GM19452 (cell line): Measurements from ENCODE around the gene HSP90AB1.

Experiments
- ATAC-seq: cut with Tn5 transposase; IDR thresholded peaks from one replicate; pipeline ENCODE4 v1.9.1; 2021; ENCODE audit not compliant: unreplicated experiment

The HSP90AB1 gene

DNA sequence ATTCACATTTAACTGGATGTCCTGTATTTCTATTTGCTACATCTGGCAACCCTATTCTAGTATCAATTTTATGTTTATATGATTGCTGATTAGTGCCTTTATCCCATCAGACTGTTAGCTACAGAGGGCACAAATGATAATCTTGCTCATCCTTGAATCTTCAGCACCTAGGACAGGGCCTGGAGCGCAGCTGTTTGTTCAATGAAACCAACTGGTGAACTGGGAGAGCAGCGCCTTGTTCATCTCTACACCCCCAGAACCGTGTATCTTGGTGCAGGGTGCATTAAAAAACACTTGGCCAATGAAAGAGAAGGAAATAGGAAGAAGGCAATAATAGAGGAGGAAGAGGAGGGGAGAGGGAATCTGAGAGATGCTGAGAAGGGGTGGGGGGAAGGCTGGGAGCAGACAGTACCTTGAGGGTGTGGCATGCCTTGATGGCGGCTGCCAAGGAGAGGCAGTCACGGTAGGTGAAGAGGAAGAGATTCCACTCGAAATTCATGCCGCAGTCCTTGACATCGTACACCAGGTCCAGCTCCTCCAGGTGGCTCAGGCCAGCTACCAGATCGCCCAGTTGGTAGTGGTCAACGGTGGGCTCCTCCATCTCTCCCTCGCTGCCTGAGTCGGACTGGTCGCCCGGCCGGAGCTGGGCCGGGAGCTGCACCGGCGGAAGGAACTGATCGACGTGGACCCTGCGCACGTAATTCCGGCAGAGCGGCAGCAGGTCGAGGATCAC lies 38.8 kb downstream of the HSP90AB1 start:
- ATAC-seq: no peak

DNA sequence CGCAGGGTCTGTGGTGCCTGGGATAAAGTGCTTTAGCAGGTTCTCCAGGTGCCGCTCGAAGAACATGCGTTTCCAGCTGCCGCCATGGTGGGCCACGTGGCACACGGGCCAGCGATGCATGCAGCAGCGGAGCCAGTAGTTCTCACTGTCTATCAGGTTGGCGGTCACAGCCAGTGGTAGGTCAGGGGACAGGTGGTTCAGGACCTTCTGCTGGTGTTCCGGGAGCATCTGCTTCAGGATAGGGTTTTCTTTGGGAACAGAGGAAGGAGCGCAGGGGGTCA lies 39.3 kb downstream of the HSP90AB1 start:
- no peak for ATAC-seq

DNA sequence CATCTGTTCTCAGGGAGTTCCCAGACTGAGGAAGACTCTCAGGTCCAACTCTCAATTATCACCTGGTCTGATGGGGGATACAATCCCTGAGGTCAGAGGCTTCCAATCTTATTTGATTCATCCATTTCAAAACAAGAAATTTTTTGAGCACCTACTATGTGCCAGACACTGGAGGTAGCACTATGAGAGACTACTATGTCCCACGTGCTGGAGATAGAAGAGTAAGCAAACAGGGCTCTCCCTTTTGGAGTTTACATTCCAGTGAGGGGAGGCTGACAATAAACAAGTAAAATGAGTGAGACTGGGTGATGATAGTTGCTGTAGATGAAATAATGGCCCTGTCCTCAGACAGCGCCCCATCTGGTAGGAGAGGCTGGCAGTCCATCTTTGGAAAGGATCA lies 39.8 kb downstream of the HSP90AB1 start:
- ATAC-seq: no peak

GRCh38 chr6:44289726-44290260 lies 42.9 kb downstream of the HSP90AB1 start:
- ATAC-seq: no peak

DNA sequence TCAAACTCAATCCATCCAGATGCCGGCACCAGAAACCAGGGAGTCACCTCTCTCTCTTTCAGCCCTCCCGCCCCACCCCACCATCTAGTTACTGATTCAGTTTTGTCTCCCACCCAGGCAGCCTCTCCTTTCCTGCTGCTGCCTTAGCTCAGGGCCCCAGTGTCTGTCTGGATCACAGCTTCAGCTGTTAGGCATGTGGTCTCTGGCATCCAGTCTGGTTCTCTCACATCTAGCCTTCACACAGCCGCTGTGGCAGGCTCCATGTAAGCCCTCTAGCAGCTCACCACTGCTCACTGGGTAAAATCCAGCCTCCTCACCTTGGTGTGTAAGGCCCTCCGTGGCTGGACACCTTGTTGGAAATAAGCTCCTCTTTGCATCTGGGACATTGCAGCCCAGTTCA lies 44.9 kb downstream of the HSP90AB1 start:
- no peak for ATAC-seq

GRCh38 chr6:44292661-44293365 lies 45.9 kb downstream of the HSP90AB1 start:
- no peak for ATAC-seq

DNA sequence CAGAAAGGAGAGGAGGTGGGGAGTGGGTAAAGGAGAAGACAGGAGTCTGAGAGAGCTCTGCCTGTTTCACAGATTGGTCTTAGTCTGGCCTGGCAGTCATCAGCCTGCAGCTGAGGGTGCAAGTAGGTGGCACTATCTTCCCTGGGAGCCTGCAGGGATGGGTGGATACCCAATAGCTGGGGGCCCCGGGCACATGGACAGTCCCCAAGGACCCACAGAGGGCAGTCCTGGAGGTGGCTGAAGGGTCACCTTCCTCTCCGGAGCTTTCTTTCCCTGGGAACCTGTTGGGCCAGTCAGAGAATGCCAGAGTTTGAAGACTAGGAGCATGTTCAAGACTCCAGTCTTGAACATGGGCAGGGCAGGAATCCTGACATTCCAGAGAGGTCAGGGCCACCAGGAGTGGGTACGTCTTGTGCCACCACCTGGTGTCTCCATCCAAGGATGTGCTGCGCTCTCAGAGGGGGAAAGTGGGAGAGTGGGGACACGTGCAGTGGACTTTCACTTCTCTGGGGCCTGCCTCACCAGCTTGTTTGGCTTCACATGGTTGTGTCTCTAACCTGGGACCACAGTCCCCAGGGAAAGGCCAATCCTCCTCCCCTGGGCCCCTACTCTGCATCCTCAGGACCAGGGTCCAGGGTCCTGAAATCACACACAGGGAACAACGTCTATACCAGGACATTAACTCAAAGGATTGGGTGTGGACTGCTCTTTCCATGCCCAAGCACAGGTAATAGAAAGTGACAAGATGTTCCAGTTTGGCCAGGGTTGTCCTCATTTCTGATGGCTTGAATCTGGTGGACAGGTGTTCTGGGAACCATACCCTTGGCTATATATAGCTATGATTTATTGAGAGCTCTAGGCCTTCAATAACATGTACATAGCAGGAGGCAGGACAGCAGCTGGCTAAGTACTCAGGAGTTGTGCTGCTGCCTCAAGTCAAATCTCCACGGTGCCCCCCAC lies 48.2 kb downstream of the HSP90AB1 start:
- ATAC-seq: no peak

GRCh38 chr6:44297063-44298038 lies 50.5 kb downstream of the HSP90AB1 start:
- no peak for ATAC-seq

GRCh38 chr6:44298055-44298803 lies 51.3 kb downstream of the HSP90AB1 start:
- no peak for ATAC-seq

GRCh38 chr6:44298864-44299263 lies 52.0 kb downstream of the HSP90AB1 start:
- no peak for ATAC-seq

DNA sequence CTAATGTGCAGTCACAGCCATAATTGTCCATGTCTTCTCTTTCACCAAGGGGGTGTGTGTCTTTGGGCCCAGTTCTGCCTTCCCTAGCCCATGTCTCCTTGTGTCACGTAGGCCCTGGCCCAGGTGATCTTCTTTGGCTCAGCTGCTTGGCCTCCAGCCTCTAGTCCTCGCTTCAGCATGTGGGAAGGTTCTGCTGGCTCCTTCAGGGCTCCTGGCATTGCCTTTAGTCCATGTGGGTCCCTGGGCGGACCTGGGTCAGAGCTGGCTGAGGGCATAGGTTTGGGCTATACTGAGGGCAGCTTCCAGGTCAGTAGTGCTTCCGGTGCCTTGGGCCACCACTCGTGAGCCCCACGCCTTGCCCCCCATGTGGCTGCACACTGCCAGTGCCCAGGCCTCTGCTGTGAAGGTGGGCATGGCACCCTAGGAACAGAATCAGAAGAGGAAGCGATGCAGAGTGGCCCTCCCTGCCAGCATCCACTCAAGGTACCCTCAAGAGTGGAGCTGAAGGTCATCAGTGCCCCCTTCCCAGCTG lies 53.5 kb downstream of the HSP90AB1 start:
- ATAC-seq: no peak

DNA sequence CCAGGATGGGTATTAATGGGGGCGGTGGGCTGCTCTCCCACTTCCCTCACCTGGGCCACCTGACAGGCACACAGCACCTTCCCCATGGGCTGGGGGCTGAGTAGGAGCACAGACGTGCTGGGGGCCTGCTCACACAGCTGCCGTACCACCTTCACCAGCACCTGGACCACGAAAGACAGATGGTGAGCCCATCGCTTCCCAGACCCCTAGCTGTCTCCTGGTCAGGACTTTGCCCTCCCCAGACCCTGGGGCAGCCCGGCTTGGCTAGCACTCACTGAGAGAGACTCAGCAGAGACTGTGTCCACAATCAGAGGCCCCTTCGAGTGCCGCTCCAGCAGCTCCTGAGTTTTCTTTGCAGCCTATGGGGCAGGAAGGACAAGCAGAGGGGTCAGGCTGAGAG lies 54.2 kb downstream of the HSP90AB1 start:
- no peak for ATAC-seq

DNA sequence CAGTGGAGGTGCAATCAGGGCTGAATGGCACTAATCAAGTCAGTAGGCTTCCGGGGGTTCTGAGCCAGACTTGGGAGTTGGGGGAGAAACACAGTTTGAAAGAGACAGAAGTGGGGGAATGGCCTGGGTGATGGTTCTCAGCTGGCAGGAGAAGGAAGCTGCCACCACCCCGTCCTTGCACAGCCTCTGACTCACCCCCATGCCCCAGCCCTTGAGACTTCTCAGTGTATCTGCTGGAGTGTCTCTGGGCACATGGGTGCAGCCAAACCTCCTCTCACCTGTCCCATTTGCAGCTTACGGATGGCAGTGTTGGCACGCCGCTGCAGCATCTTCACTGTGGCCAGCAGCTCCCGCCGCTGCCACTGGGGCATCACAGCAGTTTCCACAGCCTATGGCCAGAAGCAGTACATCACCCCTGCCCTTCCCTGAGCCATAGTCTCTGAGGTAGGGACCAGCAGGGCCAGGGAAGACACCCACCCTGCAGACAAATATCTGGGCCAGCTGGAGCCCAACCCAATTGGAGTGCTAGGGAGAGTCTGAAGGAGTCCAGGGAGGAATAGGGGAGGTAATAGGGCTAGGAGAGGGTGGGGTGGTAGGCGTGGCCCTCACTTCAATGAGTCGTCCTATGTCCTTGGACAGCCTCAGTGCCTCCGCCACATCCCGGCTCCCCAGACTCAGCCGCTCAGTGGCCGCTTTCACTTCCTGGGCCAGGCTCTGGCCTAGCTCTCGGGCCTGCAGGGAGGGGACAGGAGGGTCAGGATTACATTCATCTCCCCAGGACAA lies 55.1 kb downstream of the HSP90AB1 start:
- no peak for ATAC-seq

GRCh38 chr6:44302856-44303255 lies 56.0 kb downstream of the HSP90AB1 start:
- no peak for ATAC-seq
